GM12874 (cell line): Measurements from ENCODE around the gene HOXB13.

Source experiments
- CTCF ChIP-seq: IDR thresholded peaks from 2 replicates; pipeline ENCODE4 v1.5.1; 2011; ENCODE audit warnings: low read depth, mild to moderate bottlenecking, control low read depth, low read length, moderate library complexity; ENCODE audit not compliant: insufficient read depth

HOXB13 gene

GRCh38 chr17:48676963-48677558 lies 51.5 kb downstream of the HOXB13 start:
- TF ChIP-seq CTCF = no peak
